Activated naive CD4-positive, alpha-beta T cell treated with Interleukin-2 at 50 U/mL for 16 hours (primary cell): ENCODE measurements around the gene GABRD.

Experiments used
- DNase-seq: peaks from one replicate; pipeline ENCODE4 v3.0.0-alpha.2; 2020

Gene GABRD

DNA sequence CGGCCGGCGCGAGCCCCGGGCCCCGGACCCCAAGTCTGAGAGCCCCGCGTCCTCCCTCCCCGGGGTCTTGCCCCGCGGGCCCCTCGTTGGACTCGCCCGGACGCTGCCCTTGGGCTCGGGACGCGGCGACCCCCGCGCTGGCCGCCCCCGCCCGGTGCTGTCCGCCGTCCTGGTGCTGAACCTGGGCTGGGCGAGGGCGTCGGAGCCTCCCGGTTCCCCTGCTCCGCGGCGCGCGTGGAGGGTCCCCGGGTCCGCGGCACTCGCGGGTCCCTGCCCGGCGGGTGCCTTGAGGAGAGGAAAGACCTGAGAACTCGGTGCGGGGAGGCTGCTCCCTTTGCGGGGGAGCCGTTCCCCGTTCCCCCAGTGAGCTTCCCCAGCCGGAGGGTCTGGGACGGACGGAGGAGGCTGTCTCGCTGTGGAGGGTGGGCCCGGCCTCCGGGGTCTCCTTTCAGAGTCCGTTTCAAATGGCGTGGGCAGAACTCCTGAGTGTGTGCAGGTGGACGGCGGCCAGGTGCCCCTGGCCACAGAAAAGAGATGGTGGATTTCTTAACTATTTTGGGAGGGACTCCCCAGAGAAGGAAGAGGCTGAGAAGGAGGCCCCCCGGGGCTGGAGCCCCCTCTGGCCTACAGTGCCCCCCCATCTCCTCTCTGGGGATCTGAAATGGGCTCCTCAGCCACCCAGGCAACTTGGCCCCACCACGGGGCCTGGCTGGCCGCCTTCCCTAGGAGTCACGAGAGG lies 595 bp downstream of the GABRD start:
- no peak for DNase-seq

DNA sequence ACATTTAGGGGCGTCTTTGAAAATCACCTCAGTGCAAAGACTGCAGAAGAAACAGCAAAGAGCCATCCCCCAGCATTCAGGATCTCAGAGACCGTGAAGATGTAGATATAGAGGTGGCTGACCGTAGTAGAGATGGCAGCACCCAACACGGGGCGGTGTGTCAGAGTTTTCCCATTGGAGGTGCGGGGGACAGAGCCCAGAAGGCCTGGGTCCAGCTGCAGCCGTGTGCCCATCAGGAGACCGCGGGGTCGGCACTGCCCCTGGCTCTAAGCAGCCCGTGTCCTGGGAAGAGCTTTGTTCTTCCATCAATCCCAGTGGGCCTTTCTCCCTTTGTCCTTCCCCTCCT lies 1.1 kb downstream of the GABRD start:
- no peak for DNase-seq

DNA sequence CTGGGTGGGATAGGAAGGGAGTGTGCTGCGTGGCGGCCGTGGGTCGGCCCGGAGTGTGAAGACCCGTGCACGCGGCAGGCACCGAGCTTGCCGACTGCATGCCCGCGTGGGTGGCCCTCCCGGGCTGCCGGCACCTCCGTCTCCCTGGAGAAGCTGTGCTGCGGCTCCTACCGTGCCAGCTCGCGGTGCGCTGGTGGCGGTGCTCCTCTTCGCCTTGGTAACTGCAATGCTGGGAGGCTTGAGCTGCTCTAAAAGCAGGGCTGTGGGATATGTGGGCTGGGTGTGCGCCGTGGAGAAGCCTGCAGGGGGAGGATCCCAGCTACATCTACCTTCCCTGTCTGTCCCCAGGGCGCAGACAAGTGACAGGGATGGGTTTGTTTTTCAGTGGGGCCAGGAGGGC lies 2.4 kb downstream of the GABRD start:
- no peak for DNase-seq

DNA sequence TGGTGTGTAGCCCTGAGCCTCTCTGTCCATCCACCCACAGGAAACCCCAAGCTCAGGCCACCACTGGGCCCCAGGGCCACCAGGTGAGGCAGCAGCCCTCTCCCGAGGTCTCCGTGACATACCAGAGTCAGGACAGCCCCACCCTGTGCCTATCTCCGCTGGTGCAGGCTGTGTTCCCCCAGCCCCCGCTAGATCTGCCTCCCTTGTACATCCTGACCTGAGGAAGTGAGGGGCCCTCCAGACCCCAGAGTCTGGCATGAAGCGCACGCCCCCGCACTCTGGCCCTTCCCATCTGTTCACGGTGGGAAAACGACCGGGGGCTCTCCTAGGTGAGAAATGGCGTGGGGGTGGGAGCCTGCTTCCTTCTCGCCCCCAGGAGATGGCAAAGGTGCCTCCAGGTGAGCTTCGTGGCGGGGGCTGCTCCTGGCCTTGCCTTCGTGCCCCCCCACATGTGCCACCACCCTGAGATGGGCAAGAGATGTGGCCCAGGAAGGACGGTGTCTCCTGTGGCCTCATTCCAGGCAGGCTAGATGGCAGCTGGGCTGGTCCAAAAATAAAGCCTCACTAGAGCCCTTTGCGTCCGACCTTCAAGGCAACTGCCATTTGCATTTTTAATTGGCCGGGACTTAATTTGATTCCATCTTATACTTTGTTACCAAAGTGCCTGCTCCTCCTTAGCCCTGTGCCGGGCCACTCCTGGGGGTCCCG lies 3.1 kb downstream of the GABRD start:
- DNase-seq: no peak

DNA sequence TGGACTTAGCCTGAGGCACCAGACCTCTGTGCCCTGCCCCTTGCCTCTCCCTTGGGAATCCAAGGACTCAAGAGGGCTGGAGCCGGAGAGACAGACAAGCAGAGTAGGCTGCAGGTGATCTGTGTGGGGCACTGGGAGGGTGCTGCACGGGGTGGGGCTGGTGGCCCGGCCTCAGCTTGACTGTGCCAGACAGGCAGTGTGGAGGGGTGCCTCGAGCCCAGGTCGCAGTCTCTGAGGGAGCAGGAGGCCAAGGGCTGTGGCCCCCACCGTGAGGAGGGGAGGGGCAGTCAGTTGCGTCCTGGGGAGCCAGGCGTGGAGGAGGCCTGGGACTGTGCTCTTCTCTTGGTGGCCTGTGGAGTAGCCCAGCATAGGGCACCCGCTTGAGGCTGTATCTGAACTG lies 4.0 kb downstream of the GABRD start:
- DNase-seq: no peak

DNA sequence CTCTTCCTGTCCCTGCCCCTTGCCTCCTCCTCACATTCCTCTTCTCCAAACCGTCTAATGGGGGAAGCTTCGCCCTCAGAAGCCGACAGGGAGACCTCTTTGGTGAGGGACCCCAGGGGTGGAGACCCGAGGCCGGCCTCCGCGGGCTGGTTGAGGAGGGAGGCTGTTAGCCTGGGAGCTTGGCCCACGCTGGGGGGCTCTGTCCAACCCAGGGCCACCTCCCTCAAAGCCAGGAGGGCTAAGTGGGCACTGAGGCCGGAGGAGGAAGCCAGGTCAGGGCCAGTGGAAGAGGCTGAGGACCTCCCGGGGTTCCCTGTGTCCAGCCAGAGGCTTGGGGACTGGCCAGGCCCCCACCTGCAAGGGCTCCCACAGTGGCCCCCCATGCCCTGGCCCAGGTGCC lies 5.3 kb downstream of the GABRD start:
- no peak for DNase-seq

DNA sequence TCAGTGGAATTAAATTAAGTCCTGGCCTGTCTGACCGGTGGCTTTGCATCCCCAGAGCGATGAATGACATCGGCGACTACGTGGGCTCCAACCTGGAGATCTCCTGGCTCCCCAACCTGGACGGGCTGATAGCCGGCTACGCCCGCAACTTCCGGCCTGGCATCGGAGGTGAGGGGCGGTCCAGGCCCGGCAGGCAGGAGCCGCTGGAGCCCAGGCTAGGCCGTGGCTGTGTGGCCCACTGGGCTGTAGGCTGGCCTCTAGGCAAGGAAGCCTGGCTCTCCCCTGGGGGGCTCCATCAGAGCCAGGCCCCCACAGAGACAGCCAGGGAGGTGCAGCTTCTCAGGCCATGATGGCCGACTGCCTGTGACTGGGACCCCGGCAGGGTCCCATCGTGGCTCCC lies 5.7 kb downstream of the GABRD start:
- no peak for DNase-seq

DNA sequence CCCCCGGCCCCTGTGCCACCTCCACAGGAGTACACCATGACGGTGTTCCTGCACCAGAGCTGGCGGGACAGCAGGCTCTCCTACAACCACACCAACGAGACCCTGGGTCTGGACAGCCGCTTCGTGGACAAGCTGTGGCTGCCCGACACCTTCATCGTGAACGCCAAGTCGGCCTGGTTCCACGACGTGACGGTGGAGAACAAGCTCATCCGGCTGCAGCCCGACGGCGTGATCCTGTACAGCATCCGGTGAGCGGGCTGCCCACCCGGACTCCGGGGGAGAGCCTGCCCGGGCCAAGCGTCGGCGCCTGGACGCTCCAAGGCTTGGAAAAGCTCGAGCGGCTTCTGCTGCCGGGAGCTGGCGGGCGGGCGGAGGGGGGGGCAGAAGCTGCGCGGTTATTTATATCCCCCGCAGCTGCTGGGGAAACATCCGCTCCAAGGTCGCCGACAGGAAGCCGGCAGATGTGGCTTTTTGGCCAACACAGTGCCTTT lies 6.4 kb downstream of the GABRD start:
- DNase-seq: no peak

DNA sequence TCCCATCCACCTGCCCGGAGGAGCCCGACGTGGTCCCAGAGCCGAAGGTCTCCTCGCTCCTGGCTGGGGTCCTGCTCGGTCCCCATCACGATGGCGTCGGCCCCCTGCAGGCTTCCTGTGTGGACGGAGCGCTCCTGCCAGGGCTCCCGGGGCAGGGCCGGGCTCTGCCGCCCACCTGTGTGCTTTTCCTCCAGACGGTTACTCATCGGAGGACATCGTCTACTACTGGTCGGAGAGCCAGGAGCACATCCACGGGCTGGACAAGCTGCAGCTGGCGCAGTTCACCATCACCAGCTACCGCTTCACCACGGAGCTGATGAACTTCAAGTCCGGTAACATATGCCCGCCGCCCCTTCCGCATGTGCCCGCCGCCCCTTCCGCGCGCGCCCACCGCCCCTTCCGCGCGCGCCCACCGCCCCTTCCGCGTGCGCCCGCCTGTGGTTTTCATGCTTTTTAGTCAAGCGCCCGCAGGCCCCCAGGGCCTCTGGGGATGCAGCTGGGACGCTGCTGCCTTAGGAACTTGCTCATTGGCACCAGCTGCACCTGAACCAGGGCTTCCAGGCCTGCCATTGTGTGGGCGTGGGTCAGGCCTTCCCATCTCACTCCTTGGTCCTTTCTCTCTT lies 8.9 kb downstream of the GABRD start:
- no peak for DNase-seq

DNA sequence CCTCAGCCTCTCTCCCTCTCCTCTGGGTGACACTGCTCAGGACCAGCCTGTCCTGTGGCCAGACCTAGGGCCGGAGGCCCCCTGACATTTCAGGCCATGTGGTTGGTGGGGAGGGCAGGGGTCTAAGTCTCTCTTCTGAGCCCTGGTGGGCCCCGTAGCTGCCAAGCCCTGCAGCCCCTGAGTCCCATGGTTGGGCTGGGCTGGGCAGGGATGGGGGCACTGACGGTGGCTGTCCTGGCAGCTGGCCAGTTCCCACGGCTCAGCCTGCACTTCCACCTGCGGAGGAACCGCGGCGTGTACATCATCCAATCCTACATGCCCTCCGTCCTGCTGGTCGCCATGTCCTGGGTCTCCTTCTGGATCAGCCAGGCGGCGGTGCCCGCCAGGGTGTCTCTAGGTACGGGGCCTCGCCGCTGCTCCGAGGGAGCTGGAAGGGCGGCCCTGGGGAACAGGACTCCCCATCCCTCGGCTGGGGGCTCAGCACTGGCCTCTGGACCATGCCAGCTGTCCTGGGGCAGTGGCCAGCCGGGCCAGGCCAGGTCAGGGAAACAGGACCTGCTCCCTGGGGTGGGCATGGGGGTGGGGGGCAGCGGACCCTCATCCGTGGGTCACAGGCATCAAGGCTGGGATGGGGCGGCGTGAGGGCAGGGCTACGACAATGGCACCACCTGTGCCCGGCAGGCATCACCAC lies 9.9 kb downstream of the GABRD start:
- DNase-seq: no peak

DNA sequence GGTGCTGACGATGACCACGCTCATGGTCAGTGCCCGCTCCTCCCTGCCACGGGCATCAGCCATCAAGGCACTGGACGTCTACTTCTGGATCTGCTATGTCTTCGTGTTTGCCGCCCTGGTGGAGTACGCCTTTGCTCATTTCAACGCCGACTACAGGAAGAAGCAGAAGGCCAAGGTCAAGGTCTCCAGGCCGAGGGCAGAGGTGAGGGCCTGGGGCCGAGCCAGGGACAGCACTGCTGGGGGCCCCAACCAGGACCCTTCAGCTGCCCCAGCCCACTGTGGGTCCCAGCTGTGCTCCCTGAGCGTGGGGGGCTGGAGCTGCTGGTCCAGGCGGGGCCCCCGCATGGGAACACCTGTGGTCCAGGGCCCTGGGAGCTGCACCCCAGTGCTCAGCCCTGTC lies 10.4 kb downstream of the GABRD start:
- no peak for DNase-seq

DNA sequence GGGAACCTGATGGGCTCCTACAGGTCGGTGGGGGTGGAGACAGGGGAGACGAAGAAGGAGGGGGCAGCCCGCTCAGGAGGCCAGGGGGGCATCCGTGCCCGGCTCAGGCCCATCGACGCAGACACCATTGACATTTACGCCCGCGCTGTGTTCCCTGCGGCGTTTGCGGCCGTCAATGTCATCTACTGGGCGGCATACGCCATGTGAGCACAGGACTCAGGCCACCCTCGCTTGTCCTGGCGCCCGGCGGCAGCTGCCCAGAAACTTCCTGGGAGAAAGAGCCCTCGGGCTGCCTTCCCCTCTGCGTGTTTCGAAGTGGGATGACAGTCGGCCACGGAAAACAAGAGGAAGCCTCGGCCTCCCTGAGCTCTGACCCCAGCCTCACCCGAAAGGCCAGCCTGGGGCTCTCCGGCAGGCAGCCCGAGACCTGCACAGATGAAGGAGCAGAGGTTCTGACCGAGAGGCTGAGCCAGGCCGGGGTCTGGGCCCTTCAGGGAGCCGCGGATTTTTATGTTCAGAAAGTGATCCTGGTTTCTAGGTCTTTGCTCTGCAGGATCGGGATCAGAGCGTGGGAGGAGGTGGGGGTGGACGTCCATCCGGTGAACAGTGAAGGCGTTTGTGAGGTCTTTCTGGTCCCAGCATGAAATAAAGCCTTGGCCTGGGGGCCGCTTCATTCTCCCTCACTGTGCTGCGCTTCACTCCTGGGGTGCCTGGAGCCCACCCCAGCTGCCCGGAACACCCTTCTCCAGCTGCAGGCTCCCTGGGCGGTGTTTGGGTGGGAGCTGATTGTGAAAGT lies 11.1 kb downstream of the GABRD start:
- DNase-seq: no peak

DNA sequence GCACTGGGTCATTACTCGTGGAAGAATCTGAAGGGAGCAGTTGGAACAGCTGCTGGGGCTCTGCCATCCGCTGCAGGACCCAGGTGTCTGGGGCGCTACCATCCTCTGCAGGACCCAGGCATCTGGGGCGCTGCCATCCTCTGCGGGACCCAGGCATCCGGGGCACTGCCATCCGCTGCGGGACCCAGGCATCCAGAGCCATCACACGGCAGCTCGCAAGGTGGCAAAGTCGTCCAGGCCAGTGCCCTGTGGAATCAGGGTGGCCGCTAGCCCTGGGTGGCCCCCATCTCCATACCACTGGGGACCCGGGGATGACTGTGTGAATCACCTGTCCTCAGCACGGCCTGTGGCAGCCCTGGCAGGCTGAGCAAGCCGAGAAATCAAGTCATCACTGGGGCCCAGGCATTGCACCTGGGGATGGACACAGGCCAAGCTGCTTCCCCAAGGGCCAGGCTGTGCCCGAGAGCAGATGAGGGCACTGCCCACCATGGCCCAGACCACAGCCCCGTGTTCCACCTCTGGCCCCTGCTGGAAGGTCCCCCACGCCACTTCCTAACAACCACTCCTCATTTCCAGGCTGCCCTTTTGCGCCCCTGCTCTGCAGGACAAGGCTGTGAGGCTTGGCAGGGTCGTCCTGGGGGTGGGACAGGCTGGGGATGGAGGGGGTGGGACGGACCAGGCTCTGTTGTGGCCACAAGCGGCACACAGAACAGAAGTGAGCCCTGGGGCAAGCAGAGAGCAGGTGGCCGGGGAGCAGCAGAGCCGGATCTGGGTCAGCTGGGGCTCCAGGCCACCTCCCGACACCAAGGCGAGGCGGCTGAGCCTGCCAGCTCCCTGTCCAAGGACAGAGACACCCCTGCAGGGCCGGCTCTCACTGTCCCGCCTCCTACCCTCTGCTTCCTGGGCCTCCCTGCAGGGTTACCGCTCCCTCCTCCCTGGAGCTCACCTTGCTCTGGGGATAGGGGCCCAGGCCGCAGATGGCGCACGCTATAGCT lies 12.7 kb downstream of the GABRD start:
- no peak for DNase-seq

DNA sequence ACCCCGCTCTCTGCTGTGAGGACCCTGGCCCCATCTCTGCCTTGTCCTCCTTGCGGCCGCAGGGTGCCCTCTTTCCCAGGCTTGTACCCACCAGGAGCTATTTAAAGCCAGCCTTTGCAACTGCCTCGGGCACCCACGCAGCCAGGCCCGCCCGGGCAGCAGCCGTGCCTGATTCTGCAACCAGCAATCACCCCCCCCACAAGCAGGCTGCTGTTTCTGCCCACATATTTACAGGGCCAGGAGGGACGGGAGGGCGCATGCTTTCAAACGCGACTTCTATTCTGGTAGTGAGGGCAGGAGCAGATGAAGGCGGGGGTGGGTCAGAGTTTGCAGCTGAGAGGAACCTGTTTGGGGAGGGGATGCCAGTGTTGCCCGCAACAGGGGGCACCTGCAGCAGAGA lies 13.6 kb downstream of the GABRD start:
- DNase-seq: no peak

DNA sequence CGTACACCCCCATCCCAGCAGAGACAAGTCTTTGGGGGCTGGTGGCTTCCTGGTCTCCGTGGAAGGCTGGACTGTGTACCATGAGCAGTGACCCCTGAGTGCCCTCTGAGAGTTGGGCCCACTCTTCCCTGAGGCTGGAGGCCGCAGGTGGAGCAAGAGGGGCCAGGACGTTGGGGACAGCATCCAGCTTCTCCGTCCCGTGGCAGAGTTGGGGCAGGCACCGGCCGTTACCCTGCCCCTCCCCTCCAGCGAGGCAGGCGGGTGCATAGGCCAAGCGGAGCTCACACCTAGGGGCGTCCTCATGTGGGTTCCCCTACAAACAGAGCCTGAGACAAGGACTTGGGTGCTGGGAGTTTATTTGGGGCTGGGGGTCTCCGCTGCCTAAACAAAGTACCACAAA lies 14.0 kb downstream of the GABRD start:
- no peak for DNase-seq

DNA sequence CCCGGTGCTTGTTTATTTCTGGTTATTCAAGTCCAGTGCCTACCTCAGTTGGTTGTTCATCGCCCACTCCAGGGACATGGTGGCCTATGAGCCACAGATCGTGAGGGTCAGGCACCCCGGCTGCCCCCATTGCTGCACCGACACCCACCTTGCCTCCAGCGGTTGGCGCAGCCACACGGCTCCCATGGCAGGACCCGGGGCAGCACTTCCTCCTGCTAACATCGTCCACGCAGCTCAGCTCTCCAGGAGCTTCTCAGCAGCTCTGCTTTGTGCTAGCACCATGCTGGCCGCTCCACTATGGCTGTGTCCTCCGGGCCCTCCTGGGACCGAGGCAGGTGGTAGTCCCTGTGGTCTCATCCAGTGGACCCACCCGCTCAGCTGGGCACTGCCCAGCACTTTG lies 17.1 kb downstream of the GABRD start:
- DNase-seq: no peak

DNA sequence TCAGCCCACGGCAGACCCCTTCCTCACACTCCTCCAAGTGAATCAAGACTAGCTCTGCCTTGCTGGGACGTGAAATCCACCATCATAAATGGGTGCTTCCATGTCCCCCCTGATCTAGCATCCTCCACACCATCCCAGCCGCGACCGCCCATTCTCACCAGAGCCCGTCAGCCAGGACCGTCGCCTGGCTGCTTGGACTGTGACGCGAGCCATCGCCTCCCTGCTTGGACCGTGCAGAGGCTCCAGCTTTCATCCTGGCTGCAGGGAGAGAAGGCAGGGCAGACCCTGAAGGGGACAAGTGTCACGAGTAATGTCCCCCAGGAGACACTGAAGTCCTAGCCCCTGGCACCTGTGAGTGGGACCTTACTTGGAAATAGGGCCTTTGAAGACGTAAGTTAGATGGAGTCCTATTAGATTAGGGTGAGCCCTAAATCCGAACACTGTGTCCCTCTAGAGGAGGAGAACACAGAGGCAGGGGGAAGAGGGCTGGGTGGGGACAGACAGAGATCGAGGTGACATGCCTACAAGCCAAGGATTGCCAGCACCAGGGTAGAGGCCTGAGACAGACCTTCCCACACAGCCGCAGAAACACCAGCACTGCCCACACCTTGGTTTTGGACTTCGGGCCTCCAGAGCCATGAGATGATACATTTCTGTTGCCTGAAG lies 18.3 kb downstream of the GABRD start:
- DNase-seq: no peak

DNA sequence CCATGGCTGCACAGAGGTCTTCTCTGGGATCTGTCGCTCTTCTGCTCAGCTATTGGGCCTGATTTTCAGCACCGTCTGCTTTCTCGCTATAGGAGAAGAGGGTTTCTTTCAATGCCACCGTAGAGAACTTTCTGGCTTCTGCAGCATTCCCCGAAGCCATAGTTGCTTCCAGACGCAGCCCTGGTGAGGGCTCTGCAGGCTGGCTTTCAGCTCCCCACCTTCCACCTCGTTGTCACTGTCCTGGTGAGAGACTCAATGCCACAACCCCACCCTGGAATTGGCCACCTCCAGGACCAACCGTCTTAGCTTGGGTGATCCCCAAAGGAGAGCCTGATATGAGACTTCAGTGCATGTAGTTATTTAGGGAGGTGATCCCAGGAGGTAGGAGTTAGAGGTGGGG lies 19.1 kb downstream of the GABRD start:
- DNase-seq: no peak

DNA sequence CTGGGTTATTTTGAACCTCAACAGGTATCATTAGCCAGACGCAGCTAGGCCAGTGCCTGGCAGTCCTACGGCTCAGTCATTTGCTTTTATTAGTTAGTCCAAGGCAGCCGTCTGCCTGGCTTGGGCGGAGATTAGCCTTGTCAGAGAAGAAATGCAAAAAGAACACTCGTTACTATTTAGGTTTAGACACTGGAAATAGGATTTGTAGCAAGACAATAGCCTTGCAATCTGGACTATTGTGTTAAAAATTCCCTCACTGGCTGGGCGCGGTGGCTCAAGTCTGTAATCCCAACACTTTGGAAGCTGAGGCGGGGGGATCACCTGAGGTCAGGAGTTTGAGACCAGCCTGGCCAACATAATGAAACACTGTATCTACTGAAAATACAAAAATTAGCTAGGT lies 20.1 kb downstream of the GABRD start:
- no peak for DNase-seq

DNA sequence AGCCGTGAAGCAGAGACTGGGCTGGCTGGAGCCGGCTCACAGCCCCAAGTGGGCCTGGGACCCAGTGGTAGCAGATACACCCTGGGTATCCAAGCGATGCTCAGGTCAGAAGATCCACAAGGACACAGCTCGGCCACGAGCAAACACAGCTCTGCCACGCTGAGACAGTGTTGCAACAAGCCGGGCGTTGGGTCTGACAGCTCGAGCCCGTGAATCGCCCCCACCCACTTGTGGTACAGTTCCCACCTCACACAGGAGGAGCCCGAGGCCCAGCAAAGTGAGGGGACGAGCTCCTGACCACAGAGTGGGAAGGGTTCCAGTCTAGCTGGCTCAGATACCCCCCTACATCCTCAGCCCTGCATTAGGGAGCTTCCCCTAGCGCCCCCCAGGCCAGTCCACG lies 22.2 kb downstream of the GABRD start:
- DNase-seq: no peak

DNA sequence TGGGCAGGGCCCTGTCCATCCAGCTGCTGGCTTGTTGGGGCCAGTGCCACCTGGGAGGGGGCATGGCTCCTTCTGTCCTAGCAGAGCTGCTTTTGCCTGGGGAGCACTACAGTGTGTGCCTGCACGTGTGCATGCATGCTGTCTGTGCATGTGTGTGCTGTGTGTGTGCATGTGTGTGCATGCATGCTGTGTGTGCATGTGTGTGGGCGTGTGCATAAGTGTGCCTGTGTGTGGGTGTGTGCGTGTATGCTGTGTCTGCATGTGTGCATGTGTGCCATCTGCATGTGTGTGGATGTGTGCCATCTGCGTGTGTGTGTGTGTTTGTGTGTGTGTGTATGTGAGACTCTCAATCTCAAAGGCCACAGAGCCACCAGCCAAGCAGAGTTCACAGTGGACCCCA lies 22.7 kb downstream of the GABRD start:
- no peak for DNase-seq
